ENCODE measurements around the gene KCNAB2.

DNA sequence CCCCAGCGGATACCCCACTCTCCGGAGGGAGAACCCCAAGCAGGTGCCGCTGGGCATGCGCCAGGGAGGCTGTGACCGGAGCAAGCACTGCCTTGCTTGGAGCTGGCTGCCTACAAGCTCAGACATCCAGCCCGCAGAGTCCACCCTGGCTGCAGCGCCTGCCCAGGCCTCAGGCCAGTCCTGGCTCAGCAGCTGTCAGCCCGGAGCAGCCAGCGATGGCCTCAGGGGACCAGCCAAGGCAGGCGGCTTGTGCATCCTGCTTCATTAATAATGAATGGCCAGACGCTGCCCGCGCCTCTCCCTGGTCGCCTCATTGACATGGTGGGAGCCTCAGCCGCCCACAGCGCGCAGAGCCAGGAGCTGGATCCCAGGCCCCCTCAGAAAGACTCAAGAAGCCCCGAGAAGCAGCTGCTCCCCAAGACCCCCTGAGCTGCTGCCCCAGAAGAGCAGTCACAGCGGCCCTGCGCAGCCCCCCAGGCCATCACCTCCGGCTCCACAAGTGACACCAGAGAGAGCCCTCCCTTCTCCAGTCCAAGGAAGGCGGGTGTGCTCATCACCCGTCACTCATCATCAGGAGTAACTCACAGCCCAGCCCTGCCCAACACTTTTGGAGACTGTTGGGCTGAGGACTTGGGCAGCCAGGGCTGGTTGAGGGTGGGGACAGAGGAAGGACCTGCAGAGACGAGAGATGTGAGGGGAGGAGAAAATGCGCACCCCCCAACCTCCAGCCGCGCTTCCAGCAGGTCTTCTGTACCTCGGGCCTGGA is 19.6 kb downstream of the KCNAB2 start:
- no peak for TF ChIP-seq FOXA2 (IDR thresholded peaks at IDR 0.05)
- no peak for TF ChIP-seq GABPA (IDR thresholded peaks at IDR 0.05 in 1 of 2, conservative IDR thresholded peaks at IDR 0.05 in 1 of 2)
- no peak for TF ChIP-seq RAD21 (IDR thresholded peaks at IDR 0.05)
- TF ChIP-seq, protein P1, sequence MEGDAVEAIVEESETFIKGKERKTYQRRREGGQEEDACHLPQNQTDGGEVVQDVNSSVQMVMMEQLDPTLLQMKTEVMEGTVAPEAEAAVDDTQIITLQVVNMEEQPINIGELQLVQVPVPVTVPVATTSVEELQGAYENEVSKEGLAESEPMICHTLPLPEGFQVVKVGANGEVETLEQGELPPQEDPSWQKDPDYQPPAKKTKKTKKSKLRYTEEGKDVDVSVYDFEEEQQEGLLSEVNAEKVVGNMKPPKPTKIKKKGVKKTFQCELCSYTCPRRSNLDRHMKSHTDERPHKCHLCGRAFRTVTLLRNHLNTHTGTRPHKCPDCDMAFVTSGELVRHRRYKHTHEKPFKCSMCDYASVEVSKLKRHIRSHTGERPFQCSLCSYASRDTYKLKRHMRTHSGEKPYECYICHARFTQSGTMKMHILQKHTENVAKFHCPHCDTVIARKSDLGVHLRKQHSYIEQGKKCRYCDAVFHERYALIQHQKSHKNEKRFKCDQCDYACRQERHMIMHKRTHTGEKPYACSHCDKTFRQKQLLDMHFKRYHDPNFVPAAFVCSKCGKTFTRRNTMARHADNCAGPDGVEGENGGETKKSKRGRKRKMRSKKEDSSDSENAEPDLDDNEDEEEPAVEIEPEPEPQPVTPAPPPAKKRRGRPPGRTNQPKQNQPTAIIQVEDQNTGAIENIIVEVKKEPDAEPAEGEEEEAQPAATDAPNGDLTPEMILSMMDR (IDR thresholded peaks at IDR 0.05; ENCODE audit: low read depth, low read length, missing input control), result no peak
- TF ChIP-seq JUND (IDR thresholded peaks at IDR 0.05), result no peak
- TF ChIP-seq FOXA1 (IDR thresholded peaks at IDR 0.05), result no peak
- TF ChIP-seq, protein P2, sequence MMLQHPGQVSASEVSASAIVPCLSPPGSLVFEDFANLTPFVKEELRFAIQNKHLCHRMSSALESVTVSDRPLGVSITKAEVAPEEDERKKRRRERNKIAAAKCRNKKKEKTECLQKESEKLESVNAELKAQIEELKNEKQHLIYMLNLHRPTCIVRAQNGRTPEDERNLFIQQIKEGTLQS (IDR thresholded peaks at IDR 0.05), result no peak
- TF ChIP-seq HNF4G (IDR thresholded peaks at IDR 0.05), result no peak
- no peak for TF ChIP-seq MAX (IDR thresholded peaks at IDR 0.05)
- no peak for TF ChIP-seq RXRA (IDR thresholded peaks at IDR 0.05)
- TF ChIP-seq TAF1 (conservative IDR thresholded peaks at IDR 0.05), result no peak
- no peak for TF ChIP-seq ZBTB33 (IDR thresholded peaks at IDR 0.05)
- TF ChIP-seq YY1 (IDR thresholded peaks at IDR 0.05), result no peak

Data from liver (tissue), 3 donors.